Measurements from ENCODE around the gene HSPA12B.

DNA sequence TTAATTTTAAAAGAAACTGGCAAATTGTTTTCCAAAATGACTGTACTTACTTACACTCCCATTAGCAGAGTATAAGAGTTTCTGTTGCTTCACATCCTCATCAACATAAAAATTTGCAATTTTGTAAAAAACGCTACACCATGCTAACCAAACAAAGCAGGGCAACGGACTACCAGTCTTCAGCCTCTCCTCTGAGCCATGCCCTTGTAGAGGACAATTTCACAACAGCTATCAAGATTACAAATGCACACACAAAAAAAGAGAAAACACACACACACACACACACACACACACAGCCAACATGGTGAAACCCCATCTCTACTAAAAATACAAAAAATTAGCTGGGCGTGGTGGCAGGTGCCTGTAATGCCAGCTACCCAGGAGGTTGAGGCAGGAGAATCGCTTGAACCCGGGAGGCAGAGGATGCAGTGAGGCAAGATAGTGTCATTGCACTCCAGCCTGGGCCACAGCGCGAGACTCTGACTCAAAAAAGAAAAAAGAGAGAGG is 39.1 kb downstream of the HSPA12B start:
- TF ChIP-seq CTCF (IDR thresholded peaks at IDR 0.05; ENCODE audit: low read depth, low read length) (no peak), POLR2A (IDR thresholded peaks at IDR 0.05; ENCODE audit: extremely low read depth, insufficient read length) (no peak)

All from NB4 (cell line).